Activated CD8-positive, alpha-beta memory T cell treated with anti-CD3 and anti-CD28 coated beads for 48 hours (primary cell): ENCODE measurements around the gene CDCP1.
"Not testable (repeated sequence)": the region's sequence is repeated elsewhere in the genome, so short reads cannot be mapped to it uniquely, and the experiment has no call there.

Source experiments
- DNase-seq, 3 experiments: peaks; one replicate each; pipeline ENCODE4 v3.0.0-alpha.2; 2020; ENCODE audit warnings: low read depth in 2 of 3, low spot score in 2 of 3

The CDCP1 gene

DNA sequence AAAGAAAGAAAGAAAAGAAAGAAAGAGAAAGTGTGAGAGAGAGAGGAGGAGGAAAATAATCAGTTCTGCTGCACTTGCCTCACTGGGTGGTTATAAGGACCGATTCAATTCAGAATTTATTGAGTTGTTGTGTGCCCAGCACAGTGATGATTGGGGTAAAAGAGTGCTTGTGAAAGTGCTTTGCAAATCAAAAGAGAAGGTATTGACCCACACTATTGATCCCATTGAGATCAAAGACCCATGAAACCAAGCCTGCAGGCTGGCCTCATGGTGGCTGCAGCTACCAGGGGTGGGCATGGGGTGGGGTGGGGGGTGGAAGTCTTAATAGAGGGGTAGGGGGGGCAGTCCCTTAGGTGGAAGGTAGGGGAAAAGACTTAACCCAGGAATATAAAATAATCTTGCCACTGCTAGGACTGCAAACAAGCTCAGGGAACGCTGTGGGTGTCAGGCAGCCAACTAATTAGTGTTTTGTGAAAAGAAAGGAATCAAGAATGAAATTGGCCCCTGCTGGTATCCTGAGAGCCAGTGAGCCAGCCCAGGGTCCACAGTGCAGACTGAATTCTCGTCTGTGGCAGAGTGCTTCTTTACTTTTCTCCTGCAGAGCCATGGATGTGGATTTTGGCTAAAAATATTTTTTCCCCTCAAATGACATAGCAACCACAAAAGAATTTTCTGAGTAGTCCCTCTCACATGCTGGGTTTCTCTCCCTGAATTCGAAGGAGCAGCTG lies 85.8 kb downstream of the CDCP1 start:
- no peak for DNase-seq

GRCh38 chr3:45059132-45059531 lies 87.0 kb downstream of the CDCP1 start:
- no peak for DNase-seq

- no peak for DNase-seq
Observed at GRCh38 chr3:45057557-45057956, 88.6 kb downstream of the CDCP1 start.

DNA sequence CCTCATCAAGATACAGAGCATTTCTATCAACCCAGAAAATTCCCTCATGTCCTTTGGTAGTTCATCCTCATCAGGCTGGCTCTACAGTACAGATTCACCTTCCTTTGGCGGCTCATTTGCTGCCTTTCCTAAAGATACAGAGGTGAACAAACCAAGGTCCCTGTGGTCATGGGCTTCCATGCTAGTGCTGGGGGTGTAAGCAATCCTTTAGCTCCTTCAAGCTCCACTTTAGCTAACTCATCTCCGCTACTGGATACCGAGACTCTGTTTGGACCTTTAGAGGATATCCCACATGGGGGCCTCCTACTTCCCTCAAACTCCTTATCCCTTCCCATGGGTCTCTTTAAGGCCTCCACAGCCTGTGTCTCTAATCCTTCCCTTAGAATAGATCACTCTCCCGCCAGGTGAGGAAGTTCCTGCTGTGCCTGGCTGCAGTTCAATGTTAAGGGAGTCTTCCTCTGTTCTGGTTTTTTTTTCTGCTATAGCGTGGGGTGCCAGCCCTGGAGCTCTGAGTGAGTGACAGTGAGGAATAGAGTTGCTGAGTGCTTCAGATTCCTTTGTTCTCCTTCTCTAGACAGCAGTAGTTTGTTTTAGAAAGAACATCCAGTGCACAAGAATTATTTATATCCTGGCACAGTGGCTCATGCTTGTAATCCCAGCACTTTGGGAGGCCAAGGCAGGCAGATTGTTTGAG lies 89.4 kb downstream of the CDCP1 start:
- DNase-seq, result no peak

GRCh38 chr3:45055411-45056143 lies 90.6 kb downstream of the CDCP1 start:
- DNase-seq, result no peak

- DNase-seq, result no peak
Observed at GRCh38 chr3:45055032-45055410, 91.2 kb downstream of the CDCP1 start.

- no peak for DNase-seq
Observed at GRCh38 chr3:45054196-45054857, 91.9 kb downstream of the CDCP1 start.

GRCh38 chr3:45053805-45054195 lies 92.4 kb downstream of the CDCP1 start:
- not testable (repeated sequence) for DNase-seq

DNA sequence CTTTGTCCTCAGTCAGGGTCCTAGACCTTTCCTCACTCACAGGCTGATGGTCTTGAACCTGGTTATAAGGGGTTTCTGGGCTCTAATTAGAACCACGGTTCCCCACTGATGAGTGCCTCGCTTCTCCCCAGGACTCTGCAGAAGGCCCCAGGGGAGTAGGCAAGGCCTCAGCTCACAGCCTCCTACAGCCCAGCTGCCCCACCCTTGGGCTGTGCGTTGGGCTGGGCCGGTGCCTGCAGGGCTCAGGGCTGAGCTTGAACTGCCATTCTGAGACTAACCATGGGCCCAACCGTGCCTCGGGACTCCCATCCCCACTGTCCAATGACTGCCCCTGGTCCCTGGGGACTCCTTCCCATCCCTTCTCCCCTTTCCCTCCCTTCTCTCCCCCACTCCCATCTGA lies 94.5 kb downstream of the CDCP1 start:
- no peak for DNase-seq

DNA sequence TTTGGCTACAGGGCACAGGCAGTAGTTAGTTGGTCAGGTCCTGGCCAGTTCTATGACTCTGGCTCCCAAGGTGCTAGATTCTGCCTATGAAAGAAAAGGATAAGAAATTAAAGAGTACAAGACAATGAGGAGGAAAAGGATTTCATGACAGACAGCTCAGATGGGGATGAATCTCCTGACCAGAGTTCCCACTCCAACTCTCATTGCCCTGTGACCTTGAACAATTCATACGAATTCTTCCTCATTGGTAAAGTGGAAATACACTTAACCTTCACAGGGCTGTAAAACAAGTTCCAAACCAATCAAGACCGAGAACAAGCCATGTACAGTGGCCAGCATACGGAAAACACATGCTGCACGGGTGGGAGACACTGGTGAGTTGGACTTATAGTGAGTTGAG lies 96.4 kb downstream of the CDCP1 start:
- no peak for DNase-seq

DNA sequence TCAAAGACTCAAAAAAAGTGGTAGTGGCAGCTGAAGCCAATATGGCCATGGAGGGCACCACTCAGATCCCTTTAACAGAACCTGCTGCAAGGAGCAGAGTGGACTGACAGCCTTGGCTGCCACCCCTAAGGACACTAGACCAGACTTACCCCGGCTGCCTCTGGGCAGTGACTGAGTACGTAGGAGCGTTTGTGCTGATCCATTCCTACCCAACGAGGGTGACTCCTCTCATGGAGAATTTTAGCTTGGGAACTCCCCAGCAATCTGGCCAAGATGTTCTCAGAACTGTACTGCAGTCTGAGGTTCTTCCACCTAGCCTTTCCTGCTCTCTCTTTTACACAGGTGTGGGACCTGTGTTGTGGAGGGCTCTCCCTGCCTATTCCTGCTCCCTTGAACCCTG lies 97.9 kb downstream of the CDCP1 start:
- DNase-seq, result no peak

DNA sequence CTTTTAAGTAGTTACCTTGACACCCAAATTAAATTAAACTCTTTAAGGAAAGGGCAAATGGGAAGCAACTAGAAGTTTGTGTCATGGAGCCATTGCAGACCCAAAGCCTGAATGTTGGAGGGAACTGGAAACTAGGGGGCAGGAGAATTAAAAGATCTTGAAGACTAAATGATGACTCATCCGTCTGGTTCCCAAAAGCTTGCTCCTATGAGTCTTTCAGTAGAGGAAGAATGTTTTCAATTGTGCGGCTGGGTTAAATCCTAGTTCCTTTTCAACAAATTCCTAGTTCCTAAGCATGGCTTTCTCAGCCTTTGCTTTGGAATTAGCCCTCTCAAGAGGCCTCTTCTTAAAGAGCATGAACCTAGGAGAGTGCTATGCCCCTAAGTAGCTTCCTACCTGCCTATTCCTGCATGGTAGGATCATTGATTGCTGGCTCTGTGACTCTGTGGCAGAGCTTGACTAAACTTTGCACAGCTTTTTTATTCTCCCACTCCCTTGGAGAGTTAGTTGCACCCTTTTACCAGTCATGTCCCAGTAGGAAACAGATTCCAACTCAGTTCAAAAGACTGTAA lies 102.4 kb downstream of the CDCP1 start:
- DNase-seq, result no peak

DNA sequence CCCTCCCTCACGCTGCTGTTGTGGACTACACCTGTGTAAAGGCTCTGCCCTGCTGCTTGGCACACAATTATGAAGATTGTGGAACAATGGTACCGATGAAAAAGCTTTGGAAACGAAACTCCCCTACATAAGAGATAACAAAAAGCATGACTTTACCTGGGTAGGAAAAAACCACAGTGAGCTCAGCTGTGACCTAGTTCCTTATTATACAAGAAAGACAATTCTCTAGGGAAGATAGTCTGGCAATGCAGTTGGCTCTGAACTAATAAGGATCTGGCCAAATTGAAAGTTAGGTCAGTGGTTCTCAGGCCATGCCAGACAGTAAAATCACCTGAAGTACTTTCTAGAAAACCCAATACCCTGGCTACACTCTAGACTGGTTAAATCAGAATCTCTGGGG lies 104.0 kb downstream of the CDCP1 start:
- no peak for DNase-seq

DNA sequence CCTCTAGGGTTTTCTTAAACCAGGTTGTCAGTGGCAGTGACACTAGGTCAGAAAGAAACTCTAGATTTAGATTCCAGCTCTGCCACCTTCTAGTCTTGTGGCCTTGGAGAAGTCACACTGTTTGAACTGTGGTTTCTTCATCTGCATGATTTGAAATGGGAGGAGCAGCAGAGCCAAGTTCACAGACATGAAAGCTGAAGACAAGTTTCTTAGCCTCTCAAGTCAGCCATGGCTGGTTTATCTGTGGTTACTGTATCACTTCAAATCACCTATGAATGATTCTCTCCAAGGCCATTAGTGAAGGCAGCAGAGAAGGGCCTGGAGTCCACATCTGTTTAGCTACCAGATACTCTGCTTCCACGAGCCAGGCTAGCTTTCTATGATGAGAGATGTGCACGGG lies 104.5 kb downstream of the CDCP1 start:
- DNase-seq, result no peak

DNA sequence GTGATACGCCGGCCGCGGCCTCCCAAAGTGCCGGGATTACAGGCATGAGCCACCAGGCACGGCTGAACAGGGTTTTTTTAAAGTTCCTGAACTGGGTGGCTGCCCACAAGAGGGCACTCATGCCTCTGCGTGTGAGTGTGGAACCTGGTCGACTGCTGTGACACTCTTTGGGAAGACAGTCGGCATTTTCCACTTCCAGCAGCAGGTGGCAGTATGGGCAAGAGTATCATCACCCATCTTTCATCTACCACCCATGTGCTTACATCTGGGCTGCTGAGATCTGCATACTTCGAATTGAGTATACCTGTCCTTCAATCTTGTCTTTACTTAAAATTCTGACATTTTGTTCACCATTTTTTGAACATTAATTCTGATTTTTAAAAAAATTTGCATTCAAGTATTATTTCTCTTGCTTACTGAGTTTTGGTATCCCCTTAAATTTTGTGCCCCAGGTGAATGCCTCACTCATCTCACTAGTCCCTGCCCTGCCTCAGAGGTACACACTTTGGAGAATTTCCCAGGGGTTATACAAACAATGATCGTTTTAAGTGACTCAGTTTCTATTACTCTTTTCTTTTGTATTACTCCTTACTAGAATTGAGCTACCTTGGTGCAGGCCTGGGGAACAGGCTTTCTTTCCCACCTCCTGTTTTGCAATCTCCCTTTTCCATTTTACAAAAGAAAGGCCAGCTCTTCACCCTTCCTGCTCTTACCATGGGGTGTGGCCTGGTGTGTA lies 108.3 kb downstream of the CDCP1 start:
- DNase-seq, result peak; percentile 69 to 77 (median 75)

DNA sequence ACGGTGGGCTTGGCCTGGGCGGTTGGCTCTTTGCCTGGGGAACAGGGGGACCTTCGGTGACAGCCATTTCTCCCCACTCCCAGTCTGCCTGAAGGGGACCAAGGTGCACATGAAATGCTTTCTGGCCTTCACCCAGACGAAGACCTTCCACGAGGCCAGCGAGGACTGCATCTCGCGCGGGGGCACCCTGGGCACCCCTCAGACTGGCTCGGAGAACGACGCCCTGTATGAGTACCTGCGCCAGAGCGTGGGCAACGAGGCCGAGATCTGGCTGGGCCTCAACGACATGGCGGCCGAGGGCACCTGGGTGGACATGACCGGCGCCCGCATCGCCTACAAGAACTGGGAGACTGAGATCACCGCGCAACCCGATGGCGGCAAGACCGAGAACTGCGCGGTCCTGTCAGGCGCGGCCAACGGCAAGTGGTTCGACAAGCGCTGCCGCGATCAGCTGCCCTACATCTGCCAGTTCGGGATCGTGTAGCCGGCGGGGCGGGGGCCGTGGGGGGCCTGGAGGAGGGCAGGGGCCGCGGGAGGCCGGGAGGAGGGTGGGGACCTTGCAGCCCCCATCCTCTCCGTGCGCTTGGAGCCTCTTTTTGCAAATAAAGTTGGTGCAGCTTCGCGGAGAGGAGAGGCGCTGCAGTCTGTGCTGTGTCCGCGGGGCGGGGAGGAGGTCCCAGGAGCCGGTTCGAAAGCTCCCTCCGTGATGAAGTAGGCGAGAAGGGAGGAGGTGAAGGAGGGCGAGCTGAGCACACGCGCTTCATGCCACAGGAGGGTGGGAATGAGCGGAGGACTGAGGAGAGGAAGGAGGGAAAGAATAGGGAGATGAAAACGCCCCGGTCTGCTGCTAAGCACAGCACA lies 110.5 kb downstream of the CDCP1 start:
- DNase-seq, result no peak

DNA sequence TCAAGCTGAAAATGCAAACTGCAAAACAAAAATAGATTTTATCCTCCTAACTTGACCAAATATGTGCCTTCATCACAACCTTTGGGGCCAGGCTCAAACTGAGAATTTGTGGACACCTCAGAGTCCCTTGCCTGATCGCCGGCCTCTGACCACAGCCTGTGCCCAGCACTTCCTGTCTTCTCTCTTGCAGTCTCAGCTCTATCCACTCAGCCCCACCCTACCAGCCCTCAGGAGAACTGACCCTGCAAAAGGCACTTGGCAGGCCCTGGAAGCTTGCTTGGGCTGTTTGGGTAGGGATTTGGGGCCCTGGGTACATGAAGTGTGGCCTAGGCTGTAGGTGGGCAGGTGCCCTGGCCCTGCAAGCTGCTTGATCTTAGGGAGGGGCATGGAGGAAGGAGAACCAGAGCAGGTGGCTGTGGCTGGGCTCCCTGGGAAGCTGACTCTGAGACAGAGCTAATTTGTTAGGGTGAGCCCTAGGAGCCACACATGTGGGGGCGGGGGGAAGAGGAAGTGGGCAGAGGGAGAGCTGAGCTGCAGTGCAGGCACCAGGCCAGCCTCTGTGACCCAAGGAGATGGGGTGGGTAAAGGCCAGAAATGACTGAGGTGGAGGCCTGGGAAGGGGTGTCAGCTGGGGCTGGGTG lies 111.4 kb downstream of the CDCP1 start:
- no peak for DNase-seq

DNA sequence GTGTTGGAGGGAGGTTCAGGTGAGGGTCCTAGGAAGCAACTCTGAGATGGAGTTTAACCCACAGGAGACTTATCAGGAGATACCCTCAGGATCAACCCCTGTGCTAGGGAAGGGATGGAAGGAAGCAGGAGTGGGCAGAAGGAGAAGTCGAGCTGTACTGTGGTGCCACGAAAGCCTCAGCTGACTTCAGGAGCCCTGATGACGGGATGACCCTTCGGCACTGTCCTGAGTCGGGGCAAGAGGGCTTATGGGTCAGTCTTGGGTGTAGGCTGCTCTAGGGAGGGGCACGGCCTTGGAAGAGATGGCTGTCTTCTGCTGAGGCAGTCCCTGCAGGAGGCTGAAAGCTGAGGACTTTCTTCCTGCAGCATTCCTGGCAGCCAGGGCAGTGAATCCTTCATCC lies 112.4 kb downstream of the CDCP1 start:
- DNase-seq, result no peak
